IMR-90 (cell line): Measurements from ENCODE around the gene HSPA1A. TPM values are rescaled to one million over a fixed set of nuclear protein-coding genes. Genes with fewer than 3 reads are reported as not detected.

Source experiments
- ATAC-seq: fragments of 200-7000 bp; cut with Tn5 transposase; 2 replicates; pipeline ENCODE4 v1.9.1; 2020; ENCODE audit warnings: low read depth, mild to moderate bottlenecking, moderate library complexity
- BruUV-seq: library from RNA; stranded (reverse); fragments of 400-500 nt; replicated peaks from 2 replicates; lab custom pipeline; 2021; lab: Mats Ljungman, UMichigan
- CTCF ChIA-PET: fragments of 300-600 bp; formaldehyde crosslinking; extraction: SDS; loops from one replicate; lab custom pipeline; 2021; ENCODE audit warnings: antibody characterized with exemption; lab: Yijun Ruan, JAX
- POLR2A ChIA-PET: fragments of 300-600 bp; sonication (Branson Sonifier 250); formaldehyde crosslinking; loops from one replicate; lab custom pipeline; 2022; ENCODE audit warnings: antibody characterized with exemption; ENCODE audit not compliant: unreplicated experiment; lab: Charles Lee
- DNase-seq: peaks from one replicate; pipeline ENCODE4 v3.0.0; 2013
- H2AFZ ChIP-seq: replicated peaks from 2 replicates; pipeline ENCODE3; 2013; ENCODE audit warnings: low read length, mild to moderate bottlenecking; ENCODE audit not compliant: poor library complexity
- H2AK5ac ChIP-seq: 2 replicates; pipeline ENCODE4 v1.6.1; 2013; ENCODE audit warnings: low read depth, low read length, inconsistent platforms
- H2AK9ac ChIP-seq: replicated peaks from 2 replicates; pipeline ENCODE3; 2013; ENCODE audit warnings: mild to moderate bottlenecking, low read depth, low read length, moderate library complexity; ENCODE audit not compliant: poor library complexity
- H2BK120ac ChIP-seq: 2 replicates; pipeline ENCODE4 v1.6.1; 2013; ENCODE audit warnings: low read depth, low read length, inconsistent platforms
- H2BK15ac ChIP-seq: 3 replicates; pipeline ENCODE4 v1.6.1; 2013; ENCODE audit warnings: low read depth, low read length, inconsistent platforms
- H2BK20ac ChIP-seq: 2 replicates; pipeline ENCODE4 v1.6.1; 2013; ENCODE audit warnings: low read depth, mild to moderate bottlenecking, inconsistent platforms, low read length, moderate library complexity
- H2BK5ac ChIP-seq: 2 replicates; pipeline ENCODE4 v1.6.1; 2013; ENCODE audit warnings: mild to moderate bottlenecking, low read depth, low read length, inconsistent platforms; ENCODE audit not compliant: poor library complexity, severe bottlenecking
- H3K14ac ChIP-seq: replicated peaks from 2 replicates; pipeline ENCODE4 v1.6.1; 2013; ENCODE audit warnings: low read depth, low read length, inconsistent platforms
- H3K18ac ChIP-seq: 2 replicates; pipeline ENCODE4 v1.6.1; 2013; ENCODE audit warnings: low read depth, low read length, control low read depth
- H3K23ac ChIP-seq: 2 replicates; pipeline ENCODE4 v1.6.1; 2013; ENCODE audit warnings: low read depth, low read length, inconsistent platforms
- H3K27ac ChIP-seq: 2 replicates; pipeline ENCODE4 v1.5.1; 2013; ENCODE audit warnings: mild to moderate bottlenecking, control low read depth, low read length; ENCODE audit not compliant: insufficient read depth
- H3K27me3 ChIP-seq: 2 replicates; pipeline ENCODE4 v1.6.1; 2013; ENCODE audit warnings: low read length; ENCODE audit not compliant: control insufficient read depth, insufficient read depth
- H3K36me3 ChIP-seq: 2 replicates; pipeline ENCODE4 v1.6.1; 2013; ENCODE audit warnings: low read length, mixed read lengths; ENCODE audit not compliant: control insufficient read depth, insufficient read depth
- H3K4ac ChIP-seq: 2 replicates; pipeline ENCODE4 v1.6.1; 2013; ENCODE audit warnings: low read depth, low read length, inconsistent platforms
- H3K4me1 ChIP-seq: 2 replicates; pipeline ENCODE4 v1.6.1; 2013; ENCODE audit warnings: low read length, mixed read lengths; ENCODE audit not compliant: control insufficient read depth, insufficient read depth
- H3K4me2 ChIP-seq: 2 replicates; pipeline ENCODE4 v1.6.1; 2013; ENCODE audit warnings: low read depth, mild to moderate bottlenecking, control low read depth, low read length, moderate library complexity
- H3K4me3 ChIP-seq: 2 replicates; pipeline ENCODE4 v1.5.1; 2013; ENCODE audit warnings: low read depth, mild to moderate bottlenecking, control low read depth, low read length, moderate library complexity; ENCODE audit not compliant: insufficient read depth
- H3K56ac ChIP-seq: 2 replicates; pipeline ENCODE4 v1.6.1; 2013; ENCODE audit warnings: low read length, inconsistent platforms; ENCODE audit not compliant: insufficient read depth; ENCODE audit errors: extremely low read depth
- H3K79me1 ChIP-seq, 2 experiments: 2 replicates each; pipeline ENCODE4 v1.6.1; 2013; ENCODE audit warnings: low read length in 2 of 2, inconsistent platforms in 1 of 2, low read depth in 1 of 2
- H3K9ac ChIP-seq: 2 replicates; pipeline ENCODE4 v1.6.1; 2013; ENCODE audit warnings: low read depth, low read length, control low read depth
- H3K9me1 ChIP-seq: 2 replicates; pipeline ENCODE4 v1.6.1; 2013; ENCODE audit warnings: low read length, inconsistent platforms; ENCODE audit not compliant: insufficient read depth
- H3K9me3 ChIP-seq: 2 replicates; pipeline ENCODE4 v1.6.1; 2013; ENCODE audit warnings: low read length; ENCODE audit not compliant: control insufficient read depth, insufficient read depth
- H4K20me1 ChIP-seq: 2 replicates; pipeline ENCODE4 v1.6.1; 2013; ENCODE audit warnings: low read length, inconsistent platforms; ENCODE audit not compliant: insufficient read depth
- H4K5ac ChIP-seq: 2 replicates; pipeline ENCODE4 v1.6.1; 2013; ENCODE audit warnings: mild to moderate bottlenecking, low read depth, low read length, control low read depth
- H4K8ac ChIP-seq, 2 experiments: 2 replicates each; pipeline ENCODE4 v1.6.1; 2013; ENCODE audit warnings: low read depth in 2 of 2, low read length in 2 of 2, control low read depth in 1 of 2, inconsistent platforms in 1 of 2
- H4K91ac ChIP-seq: 2 replicates; pipeline ENCODE4 v1.6.1; 2013; ENCODE audit warnings: low read depth, low read length, inconsistent platforms; ENCODE audit not compliant: insufficient read depth
- CHD1 ChIP-seq: IDR thresholded peaks from 2 replicates; pipeline ENCODE4 v1.6.1; 2012; ENCODE audit warnings: low read depth, low read length, improper control_type of control experiment
- MXI1 ChIP-seq: IDR thresholded peaks from 2 replicates; pipeline ENCODE4 v1.6.1; 2012; ENCODE audit warnings: low read depth, mild to moderate bottlenecking, low read length, moderate library complexity, borderline replicate concordance
- POLR2A ChIP-seq: IDR thresholded peaks from 2 replicates; pipeline ENCODE4 v1.6.1; 2012; ENCODE audit warnings: mild to moderate bottlenecking, low read depth, low read length
- WGBS, 2 experiments: methylation state at CpG; one replicate each; pipeline versions ENCODE4 v1.1.5 to v1.1.7; 2013; ENCODE audit warnings: missing lambda C conversion rate in 2 of 2; ENCODE audit not compliant: insufficient read length in 1 of 2; ENCODE audit errors: extremely low coverage in 2 of 2; 5-methylcytosine and 5-hydroxymethylcytosine counted together
- dilution Hi-C: fragments of 300-500 bp; cut with HindIII; formaldehyde crosslinking; loops from one replicate; pipeline ENCODE4 v1.14.3; 2018; ENCODE audit warnings: low sequenced_read_pairs; ENCODE audit not compliant: unreplicated experiment
- in situ Hi-C: fragments of 300-500 bp; cut with MboI; formaldehyde crosslinking; loops from 3 replicates; pipeline ENCODE4 v1.14.3; 2019; ENCODE audit warnings: low sequenced_read_pairs, inconsistent platforms, mixed read lengths
- intact Hi-C: fragments of 100-400 bp; cut with micrococcal nuclease; formaldehyde crosslinking; loops from 2 replicates; pipeline ENCODE4 v1.10.0; 2022
- polyA plus RNA-seq, 3 experiments: library from polyadenylated mRNA; depleted of rRNA; stranded (reverse); fragments of >200 nt; gene quantifications; 2 replicates each; pipeline ENCODE4 v1.2.3, GENCODE V29; 2012; ENCODE audit warnings: low replicate concordance in 1 of 3
- total RNA-seq: library from RNA; depleted of rRNA; stranded (reverse); fragments of >200 nt; gene quantifications from 2 replicates; pipeline ENCODE4 v1.2.3, GENCODE V29; 2012
- TF ChIP-seq, protein P1 (sequence below): fragments of 150-350 bp; IDR thresholded peaks from 2 replicates; pipeline ENCODE4 v1.6.1; 2017; ENCODE audit warnings: mild to moderate bottlenecking, antibody characterized with exemption, low read length, low read depth
- TF ChIP-seq, protein P2 (sequence below): fragments of 150-350 bp; IDR thresholded peaks from 2 replicates; pipeline ENCODE4 v1.6.1; 2016; ENCODE audit warnings: low read depth, mild to moderate bottlenecking, low read length, moderate library complexity, borderline replicate concordance

The HSPA1A gene
- total and polyA plus RNA-seq, 2 of the 4 experiments (the other 2 are of a cell fraction): 94.6 to 95.3 TPM

DNA sequence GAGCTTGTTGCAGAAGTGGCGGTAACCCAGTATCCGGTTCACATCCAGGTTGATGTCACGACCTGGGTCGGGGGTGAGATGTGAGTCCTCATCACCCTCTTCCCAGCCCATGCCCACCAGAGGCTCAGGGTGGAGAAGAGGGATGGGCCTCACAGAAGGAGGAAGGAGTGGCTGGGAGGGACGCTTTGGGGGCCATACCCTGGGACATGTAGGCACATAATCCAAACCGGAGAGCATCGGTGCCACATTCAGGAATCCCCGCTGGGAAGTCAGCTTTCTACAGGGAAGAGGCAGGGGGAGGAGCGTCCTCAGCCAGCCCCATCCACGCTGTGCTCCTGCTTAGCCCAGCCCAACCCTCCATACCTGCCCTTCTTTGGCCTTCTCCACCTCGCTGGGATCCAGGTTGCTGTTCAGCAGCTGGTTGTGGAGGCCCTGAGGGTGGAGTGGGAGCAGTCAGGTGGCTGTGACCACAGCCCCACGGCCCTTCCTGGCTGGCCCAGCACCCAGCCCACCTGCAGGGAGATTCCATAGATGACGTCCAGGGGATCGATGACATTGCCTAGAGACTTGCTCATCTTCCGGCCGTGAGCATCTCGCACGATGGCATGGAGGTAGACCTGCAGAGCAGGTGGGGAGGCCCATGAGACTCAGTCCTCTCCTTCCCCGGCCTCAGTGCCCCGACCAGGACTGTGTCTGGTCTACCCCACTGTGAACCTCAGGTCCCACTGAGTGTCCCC lies 34.7 kb upstream of the HSPA1A start:
- H2AFZ ChIP-seq: no peak overlapping the region
- no peak overlapping the region for H4K91ac ChIP-seq
- no peak overlapping the region for H3K27ac ChIP-seq
- ChIA-PET POLR2A (no interaction called here), CTCF (interaction anchor here (1.4 kb wide), 1 partner anchor 11 kb away, joined by 3 read pairs; no protein-coding TSS in a partner anchor)
- TF ChIP-seq, protein P1, sequence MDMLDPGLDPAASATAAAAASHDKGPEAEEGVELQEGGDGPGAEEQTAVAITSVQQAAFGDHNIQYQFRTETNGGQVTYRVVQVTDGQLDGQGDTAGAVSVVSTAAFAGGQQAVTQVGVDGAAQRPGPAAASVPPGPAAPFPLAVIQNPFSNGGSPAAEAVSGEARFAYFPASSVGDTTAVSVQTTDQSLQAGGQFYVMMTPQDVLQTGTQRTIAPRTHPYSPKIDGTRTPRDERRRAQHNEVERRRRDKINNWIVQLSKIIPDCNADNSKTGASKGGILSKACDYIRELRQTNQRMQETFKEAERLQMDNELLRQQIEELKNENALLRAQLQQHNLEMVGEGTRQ: no peak
- TF ChIP-seq CHD1 (no peak), POLR2A (no peak), MXI1 (no peak)
- TF ChIP-seq, protein P2, sequence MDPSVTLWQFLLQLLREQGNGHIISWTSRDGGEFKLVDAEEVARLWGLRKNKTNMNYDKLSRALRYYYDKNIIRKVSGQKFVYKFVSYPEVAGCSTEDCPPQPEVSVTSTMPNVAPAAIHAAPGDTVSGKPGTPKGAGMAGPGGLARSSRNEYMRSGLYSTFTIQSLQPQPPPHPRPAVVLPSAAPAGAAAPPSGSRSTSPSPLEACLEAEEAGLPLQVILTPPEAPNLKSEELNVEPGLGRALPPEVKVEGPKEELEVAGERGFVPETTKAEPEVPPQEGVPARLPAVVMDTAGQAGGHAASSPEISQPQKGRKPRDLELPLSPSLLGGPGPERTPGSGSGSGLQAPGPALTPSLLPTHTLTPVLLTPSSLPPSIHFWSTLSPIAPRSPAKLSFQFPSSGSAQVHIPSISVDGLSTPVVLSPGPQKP: no peak
- no peak overlapping the region for H3K56ac ChIP-seq
- no peak overlapping the region for H2BK120ac ChIP-seq
- no peak overlapping the region for H2AK5ac ChIP-seq
- WGBS, 2 experiments: 100% methylated on average over 2 of the region's 20 CpGs; no CpG with 5 or more reads in 1 of the 2 experiments
- no peak overlapping the region for H2AK9ac ChIP-seq
- H2BK20ac ChIP-seq: no peak overlapping the region
- no peak overlapping the region for H3K4ac ChIP-seq
- no peak overlapping the region for H2BK15ac ChIP-seq
- 0 out of 2 replicates have a peak, but pooled peaks cover 8% of the 10 kb centered on the region for H3K9me1 ChIP-seq
- intact Hi-C loops (no loop called here), dilution Hi-C loops (no loop called here), in situ Hi-C loops (no loop called here)
- no peak overlapping the region for H3K23ac ChIP-seq
- DNase-seq: no peak
- H3K4me3 ChIP-seq: no peak overlapping the region
- H3K4me1 ChIP-seq: peaks cover 10% of the 10 kb centered on the region
- no peak for ATAC-seq
- H3K14ac ChIP-seq: no peak overlapping the region
- H3K9ac ChIP-seq: no peak overlapping the region
- no peak overlapping the region for H2BK5ac ChIP-seq
- peaks cover 0 to 8% of the 10 kb centered on the region in 2 experiments; a peak in 1 of 4 replicates for H3K79me1 ChIP-seq
- no peak overlapping the region for H4K5ac ChIP-seq
- BruUV-seq: no TSS peak
- H3K36me3 ChIP-seq: peaks cover 67% of the 10 kb centered on the region
- no peak overlapping the region for H3K18ac ChIP-seq
- H4K20me1 ChIP-seq: no peaks in the 10 kb centered on the region
- no peak overlapping the region for H4K8ac ChIP-seq
- H3K4me2 ChIP-seq: no peak overlapping the region
- H3K9me3 ChIP-seq: no peaks in the 10 kb centered on the region
- no peaks in the 10 kb centered on the region for H3K27me3 ChIP-seq
